GM19099 (cell line): ENCODE data around the gene LNPEP.

Experiments used
- POLR2A ChIP-seq: IDR thresholded peaks from 3 replicates; pipeline ENCODE4 v1.6.1; 2011; ENCODE audit warnings: low read depth; ENCODE audit not compliant: insufficient read length; ENCODE audit errors: extremely low read depth

Gene LNPEP

GRCh38 chr5:97043511-97043910, 107.6 kb downstream of the LNPEP start:
- TF ChIP-seq POLR2A, result no peak

DNA sequence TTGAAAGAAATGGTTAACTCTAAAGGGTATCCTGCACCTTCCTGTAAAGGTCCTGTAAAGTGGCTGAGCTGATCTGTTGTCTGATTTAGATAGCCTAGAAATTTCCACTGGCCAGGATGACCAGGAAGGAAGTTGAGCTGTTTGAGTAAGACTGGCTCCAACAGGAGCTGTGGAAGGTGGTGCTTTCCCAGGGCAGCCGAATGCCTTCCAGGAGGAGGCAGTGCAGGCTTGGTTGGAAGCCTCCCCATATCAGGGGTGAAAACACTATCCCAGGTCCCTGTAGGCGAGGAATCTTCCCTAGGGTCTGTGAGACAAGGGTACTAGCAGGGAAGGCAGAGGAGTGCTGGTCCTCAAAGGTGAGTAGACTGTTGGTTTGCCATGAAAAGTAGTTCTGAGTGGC, 108.2 kb downstream of the LNPEP start:
- no peak for TF ChIP-seq POLR2A

DNA sequence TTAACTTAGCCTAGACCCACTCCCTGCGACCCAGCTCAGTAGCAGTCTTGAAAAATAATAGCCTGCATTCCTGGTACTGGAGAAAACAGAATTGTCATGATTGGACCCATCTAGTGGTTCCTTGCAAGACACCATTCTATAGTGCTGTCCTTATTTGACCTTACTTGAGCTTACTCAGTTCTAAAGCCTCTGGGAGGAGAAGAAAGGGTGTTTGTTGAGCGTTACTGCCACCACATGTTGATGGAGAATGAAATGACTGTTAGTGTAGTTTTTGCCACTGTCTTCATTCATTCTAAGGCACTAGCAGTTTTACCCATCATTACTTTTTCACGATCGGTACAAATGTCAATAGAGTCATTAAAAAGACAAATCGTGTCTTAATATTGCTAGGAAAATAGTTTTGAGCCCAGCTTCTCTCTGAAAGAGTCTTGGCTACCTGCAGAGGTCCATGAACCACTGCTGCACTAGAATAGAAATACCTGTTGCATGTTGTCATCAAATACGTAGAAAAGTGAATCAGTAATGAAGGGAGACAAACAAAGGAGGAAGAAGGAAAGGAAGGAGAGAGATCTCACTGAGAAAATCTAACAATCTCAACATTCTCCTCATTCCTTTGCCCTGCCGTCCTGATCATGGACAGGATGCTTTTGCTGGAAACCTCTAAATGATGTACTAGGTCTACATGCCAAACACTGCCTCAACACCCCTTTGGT, 110.5 kb downstream of the LNPEP start:
- TF ChIP-seq POLR2A, result no peak

DNA sequence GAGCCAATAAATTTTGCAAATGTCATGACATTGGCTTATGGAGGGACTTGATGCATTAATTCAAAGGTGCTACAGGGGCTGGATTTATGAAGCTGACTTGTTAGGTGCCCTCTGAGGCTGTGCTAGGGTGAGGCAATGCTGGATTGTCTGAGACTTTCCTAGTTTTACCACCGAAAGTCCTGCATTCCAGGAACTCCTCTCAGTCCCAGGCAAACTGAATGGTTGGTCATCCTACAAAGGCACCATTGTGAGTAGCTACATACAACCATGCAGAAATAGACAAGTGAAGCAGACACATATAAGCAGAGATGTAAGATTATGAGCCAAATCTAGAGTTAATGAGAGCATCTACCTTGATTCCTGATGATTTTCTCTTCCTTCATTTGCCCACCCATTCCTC, 111.2 kb downstream of the LNPEP start:
- TF ChIP-seq POLR2A, result no peak

GRCh38 chr5:97049175-97049574, 113.3 kb downstream of the LNPEP start:
- no peak for TF ChIP-seq POLR2A

DNA sequence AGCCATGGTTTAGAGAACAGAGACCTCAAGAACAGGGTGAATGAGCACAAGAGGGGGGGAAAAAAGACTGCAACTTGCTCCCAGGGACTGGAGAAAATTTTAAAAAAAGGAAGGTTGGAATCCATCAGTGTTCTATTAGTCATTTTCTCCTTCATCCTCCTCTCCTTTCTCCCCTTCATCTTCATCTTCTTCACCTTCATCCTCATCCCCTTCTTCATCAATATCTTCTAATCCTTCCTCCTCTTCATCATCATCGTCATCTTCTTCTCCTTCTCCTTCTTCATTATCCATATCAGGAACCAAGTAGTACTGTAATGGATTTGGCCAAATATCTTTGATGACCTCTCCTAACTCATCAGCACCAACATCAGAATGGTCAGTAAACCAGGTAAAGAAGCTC, 120.4 kb downstream of the LNPEP start:
- TF ChIP-seq POLR2A, result no peak

DNA sequence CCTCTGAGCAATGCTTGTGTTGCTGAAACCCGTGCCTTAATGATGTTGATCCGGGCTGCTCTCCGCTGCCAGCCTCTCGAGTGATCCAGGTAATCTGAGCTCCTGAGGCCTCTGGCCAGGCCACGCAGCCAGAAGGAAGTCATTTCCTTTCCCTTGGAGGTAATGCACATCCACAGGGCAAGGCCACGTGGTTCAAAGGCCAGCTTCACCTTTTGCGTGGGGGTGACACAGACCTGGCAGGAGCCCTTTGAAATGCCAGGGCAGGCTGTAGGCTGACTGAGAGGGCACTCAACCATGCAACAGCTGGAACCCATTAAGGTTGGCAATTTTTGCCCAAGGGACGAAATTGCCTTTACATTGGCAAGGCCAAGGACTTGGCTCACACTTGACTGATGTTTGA, 126.2 kb downstream of the LNPEP start:
- no peak for TF ChIP-seq POLR2A

- TF ChIP-seq POLR2A, result no peak
These were observed 127.4 kb downstream of the LNPEP start for GRCh38 chr5:97063251-97063650.

DNA sequence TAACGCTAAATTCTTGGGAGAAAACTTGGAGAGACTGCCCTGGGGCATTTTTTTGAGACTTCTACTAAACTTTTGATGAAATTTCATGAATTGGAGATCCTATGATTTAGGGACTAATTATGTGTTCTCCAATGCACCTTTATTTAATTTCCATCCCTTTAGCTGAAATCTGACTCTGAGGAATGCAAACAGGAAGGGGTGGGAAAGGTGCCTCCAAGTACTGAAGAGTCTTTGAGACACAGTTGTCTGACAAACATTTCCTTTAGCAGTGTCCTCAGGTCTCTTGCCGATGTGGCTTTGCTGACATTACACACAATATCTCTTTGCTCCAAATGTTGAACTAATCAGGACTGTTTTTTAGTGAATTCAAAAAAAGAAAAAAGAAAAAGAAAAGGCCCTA, 129.6 kb downstream of the LNPEP start:
- no peak for TF ChIP-seq POLR2A

DNA sequence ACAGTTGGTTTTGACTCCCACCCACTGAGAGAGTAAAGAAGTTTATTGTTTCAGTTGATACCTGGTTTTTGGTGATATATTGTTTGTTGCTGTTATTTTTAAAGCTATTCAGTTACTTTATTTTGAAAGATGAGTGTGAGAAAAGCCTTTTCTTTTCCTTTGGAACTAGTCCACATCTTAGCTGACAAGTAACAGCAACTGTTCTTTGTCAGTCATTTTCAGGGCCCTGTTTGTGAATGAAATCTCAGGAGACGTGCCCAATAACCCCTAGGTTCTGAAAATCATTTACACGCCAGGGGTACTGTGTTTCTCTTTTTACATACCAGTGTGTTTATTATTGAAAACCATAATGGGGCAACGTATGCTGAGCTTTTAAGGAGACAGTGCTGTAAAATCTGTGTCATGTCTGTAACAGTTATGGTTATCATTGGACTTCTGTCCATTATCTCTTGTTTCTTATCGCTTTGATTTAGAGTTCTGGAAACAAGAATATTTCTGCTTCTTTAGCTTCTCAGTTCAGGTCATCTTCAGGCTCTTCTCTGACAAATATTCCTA, 131.5 kb downstream of the LNPEP start:
- TF ChIP-seq POLR2A, result no peak

- TF ChIP-seq POLR2A, result no peak
These were observed 134.4 kb downstream of the LNPEP start for GRCh38 chr5:97070234-97070633.

- no peak for TF ChIP-seq POLR2A
These were observed 135.2 kb downstream of the LNPEP start for GRCh38 chr5:97071101-97071500.

- TF ChIP-seq POLR2A, result no peak
These were observed 136.1 kb downstream of the LNPEP start for GRCh38 chr5:97071993-97072392.

GRCh38 chr5:97072696-97073095, 136.8 kb downstream of the LNPEP start:
- TF ChIP-seq POLR2A, result no peak

DNA sequence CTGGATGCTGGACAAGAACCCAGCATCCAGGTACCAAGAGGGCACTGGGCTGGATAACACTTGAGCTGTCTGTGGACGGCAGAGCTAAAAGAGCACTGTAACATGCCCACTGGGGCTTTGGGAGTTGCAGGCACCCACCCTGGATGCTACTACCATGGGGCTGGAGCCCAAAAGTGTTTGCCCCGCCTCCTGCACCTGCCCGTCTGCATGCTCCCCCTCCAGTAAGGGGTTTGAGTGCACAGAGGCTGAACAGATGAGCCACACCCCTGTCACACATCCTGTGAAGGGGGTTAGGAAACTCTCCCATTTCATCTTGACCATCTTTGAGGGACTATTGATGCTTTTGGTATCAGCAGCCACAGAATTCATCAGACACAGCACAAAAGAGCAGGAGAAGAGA, 137.5 kb downstream of the LNPEP start:
- TF ChIP-seq POLR2A, result no peak

- TF ChIP-seq POLR2A, result no peak
These were observed 139.1 kb downstream of the LNPEP start for GRCh38 chr5:97074859-97075489.

DNA sequence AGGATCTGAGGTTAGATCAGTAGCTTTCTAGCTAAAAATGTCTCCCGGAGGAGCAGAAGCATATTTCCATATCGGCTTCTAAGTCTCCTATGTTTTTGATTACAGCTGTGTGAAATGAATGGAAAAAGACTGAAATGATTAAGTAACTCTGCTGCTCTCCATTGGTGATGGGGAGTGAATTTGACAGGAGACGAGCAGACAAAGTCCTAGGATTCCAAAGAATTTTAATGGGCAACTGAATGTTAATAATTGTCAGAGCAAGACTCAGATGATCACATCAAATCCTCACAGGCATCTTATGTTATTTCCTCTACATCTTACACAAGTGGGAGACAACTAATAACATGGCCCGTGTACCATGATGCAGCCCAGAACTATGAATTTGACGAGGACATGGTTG, 139.8 kb downstream of the LNPEP start:
- no peak for TF ChIP-seq POLR2A

DNA sequence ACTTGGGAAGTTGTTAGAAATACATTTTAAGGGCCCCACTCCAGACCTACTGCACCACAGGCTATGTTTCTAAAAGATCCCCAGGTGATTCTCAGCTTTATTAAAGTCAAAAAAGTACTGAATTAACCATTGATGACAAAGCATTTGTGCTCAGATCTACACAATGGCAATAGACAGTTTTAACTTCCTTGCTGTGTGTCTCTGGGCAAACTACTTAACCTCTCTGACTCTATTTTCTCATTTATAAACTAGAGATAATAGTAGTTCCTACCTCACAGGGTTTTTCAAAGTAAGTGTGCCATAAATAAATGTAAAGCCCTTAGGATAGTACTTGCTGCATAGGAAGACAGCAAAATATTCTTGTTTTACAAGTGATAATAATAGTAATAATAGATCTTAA, 140.2 kb downstream of the LNPEP start:
- no peak for TF ChIP-seq POLR2A
